Heart left ventricle (tissue), 13 donors: ENCODE data around the gene PLCB1.

Source experiments
- POLR2A ChIP-seq, 2 donors: fragments of 450-650 bp; IDR thresholded peaks; one replicate each; pipeline ENCODE4 v1.6.1; 2017; ENCODE audit warnings: antibody characterized with exemption in 2 of 2, mild to moderate bottlenecking in 2 of 2, moderate library complexity in 2 of 2
- TF ChIP-seq, protein P1 (sequence below), 12 donors: fragments of 200-600 bp; sonication (generic) in 4 of 12; IDR thresholded peaks; one replicate each; pipeline versions ENCODE4 v1.5.0 to v1.8.0; 2018 to 2022; ENCODE audit warnings: antibody characterized with exemption in 12 of 12, mild to moderate bottlenecking in 5 of 12
- donor health status: ischemic (EF 13 %, LVEDD 7.1; RV severe dilation, severe dysfunction).
- donor health status: DM: no; HTN: yes; CAD: no.
- donor health status: DM: no; HTN: no; CAD: no.
- donor health status: ischemic (EF 25% LVEDD 6.9; RV normal size, moderate dysfunction).
- donor health status: ischemic (EF 25% LVEDD 5.7; RV mildly dilated, moderate dysfunction).
- donor health status: ischemic (EF 35%, LVEDD 5.7; RV mildly dilated, moderate dysfunction).
- donor health status: nonischemic (EF 11% LVEDD 7.7; RV severe dilation, severe dysfunction).
- donor health status: DM: yes; HTN: yes; CAD: no.
- donor health status: PGD.
- donor health status: ischemic (EF 29% LVEDD 5.4; RV normal size, mild dysfunction).
- donor health status: nonischemic (EF 23%, LVEDD 6.1; RV moderate dilation, normal function).

- TF ChIP-seq, protein P1, sequence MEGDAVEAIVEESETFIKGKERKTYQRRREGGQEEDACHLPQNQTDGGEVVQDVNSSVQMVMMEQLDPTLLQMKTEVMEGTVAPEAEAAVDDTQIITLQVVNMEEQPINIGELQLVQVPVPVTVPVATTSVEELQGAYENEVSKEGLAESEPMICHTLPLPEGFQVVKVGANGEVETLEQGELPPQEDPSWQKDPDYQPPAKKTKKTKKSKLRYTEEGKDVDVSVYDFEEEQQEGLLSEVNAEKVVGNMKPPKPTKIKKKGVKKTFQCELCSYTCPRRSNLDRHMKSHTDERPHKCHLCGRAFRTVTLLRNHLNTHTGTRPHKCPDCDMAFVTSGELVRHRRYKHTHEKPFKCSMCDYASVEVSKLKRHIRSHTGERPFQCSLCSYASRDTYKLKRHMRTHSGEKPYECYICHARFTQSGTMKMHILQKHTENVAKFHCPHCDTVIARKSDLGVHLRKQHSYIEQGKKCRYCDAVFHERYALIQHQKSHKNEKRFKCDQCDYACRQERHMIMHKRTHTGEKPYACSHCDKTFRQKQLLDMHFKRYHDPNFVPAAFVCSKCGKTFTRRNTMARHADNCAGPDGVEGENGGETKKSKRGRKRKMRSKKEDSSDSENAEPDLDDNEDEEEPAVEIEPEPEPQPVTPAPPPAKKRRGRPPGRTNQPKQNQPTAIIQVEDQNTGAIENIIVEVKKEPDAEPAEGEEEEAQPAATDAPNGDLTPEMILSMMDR (IDR thresholded peaks at IDR 0.05): peak in 11 of 12 donors; percentile 10 to 46 (median 37)
- no peak for TF ChIP-seq POLR2A (IDR thresholded peaks at IDR 0.05)
These were observed 403.6 kb downstream of the PLCB1 start for GRCh38 chr20:8535403-8536261.
